Activated CD4-positive, alpha-beta T cell treated with anti-CD3 and anti-CD28 coated beads for 1 hour (primary cell): Measurements from ENCODE around the gene PIWIL1.

ENCODE experiments used
- DNase-seq: peaks from one replicate; pipeline ENCODE4 v3.0.0-alpha.2; 2020

PIWIL1 gene

DNA sequence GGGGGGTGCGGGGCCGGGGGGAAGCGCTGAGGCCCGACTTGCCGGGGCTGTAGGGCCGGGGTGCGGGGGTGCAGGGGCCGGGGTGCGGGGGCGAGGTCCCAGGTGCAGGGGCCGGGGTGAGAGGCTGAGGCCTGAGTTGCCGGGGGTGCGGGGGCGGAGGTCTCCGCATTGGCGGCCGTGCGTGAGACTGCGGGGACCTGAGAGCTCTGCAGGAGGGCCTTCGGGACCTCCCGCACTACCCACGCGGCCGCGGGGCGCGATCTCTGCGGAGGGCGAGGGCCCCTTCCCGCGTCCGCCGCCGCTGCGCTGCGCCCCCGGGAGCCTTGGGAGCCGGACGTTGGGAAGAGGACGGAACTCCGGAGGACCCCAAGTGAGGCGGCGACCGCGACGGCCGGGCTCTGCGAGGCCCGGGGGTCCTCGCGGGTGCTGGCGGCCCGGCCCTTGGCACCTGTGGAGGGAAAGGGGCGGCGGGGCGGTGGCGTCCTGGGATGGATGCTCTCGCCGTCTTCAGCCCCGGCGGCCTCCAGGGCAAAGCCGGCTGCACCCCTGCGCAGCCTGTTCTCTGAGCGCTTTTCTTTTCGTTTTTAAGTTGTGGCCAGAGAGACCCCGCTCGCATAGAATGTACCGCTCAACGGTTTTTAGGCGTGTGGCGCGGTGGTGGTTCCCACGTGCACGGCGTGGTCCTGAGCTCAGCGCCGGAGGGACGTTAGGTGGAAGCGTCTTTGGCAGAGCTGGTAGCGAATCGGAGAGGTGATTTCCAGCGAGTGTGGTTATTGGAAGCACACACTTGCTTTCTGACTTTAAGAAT is 1.3 kb downstream of the PIWIL1 start:
- no peak for DNase-seq

DNA sequence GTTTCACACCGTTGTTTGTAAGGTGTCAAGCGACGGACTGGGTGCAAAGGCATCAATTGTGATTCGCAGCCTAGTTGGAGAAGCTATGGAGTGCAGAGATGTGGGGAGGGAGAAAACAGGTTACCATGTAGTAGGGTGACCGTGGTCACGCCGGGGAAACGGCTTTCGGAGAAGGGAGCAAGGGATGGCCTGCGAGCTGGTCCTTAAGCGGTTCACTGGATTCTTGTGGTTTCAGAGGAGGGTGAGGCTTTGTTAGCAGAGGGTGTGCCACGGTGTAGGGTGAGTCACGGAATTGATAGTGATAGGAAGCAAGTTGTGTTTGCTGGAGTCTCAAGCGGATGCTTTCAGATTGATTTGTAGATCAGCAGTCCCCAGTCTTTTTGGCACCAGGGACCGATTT is 2.3 kb downstream of the PIWIL1 start:
- no peak for DNase-seq

DNA sequence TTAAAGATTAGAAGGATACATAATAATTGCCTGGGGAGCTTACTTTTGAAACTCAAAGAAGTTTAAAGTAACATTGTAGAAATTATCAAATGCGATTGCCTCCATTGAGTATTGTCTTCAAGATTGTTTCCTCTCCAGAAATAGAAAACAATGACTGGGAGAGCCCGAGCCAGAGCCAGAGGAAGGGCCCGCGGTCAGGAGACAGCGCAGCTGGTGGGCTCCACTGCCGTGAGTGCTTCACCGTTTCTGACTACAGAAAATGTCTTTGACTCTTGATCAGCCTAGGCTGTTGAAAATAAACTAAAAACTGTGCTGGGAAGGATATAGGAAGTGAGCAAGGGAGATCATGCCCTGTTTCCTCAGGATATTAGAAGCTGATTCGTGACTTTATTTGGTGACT is 4.8 kb downstream of the PIWIL1 start:
- no peak for DNase-seq

- no peak for DNase-seq
Observed at GRCh38 chr12:130342842-130343241, 5.2 kb downstream of the PIWIL1 start.

DNA sequence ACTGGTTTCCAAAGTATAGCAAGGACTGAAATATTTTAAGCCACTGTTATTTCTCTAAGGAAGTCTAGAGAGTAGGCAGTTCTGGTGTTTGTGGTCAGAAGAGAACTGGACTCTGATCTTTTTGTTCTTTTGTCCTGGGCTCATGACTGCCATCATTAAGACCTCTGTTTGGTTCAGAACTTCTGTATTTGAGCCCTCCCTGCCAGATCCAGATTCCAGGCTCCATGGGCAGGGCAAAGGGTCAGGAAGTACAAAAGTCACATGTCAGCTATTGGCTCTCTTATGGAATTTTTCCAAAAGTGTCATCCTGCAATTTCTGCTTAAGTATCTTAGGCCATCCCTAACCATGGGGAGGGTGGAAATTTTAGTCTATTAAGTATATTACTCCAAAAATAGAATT is 6.8 kb downstream of the PIWIL1 start:
- no peak for DNase-seq

GRCh38 chr12:130345292-130345691 is 7.6 kb downstream of the PIWIL1 start:
- DNase-seq, result no peak

DNA sequence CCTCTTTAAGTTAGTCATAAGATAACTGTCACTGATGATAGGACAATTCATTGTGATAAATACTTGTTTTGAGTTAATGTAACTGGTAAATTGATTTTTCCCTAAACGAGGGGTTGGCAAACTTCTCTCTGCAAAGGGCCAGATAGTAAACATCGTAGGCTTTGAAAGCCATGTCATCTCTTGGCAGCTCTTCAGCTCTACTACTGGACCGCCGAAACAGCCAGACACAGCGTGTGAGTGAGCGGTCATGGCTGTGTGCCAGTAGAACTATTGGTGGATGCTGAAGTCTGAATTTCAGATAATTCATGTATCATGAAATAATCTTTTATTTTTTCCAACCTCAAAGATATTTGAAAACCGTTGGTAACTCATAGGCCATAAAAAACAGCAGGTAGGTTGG is 9.9 kb downstream of the PIWIL1 start:
- no peak for DNase-seq

GRCh38 chr12:130350715-130351114 is 13.0 kb downstream of the PIWIL1 start:
- no peak for DNase-seq

GRCh38 chr12:130351326-130351725 is 13.6 kb downstream of the PIWIL1 start:
- DNase-seq, result no peak

DNA sequence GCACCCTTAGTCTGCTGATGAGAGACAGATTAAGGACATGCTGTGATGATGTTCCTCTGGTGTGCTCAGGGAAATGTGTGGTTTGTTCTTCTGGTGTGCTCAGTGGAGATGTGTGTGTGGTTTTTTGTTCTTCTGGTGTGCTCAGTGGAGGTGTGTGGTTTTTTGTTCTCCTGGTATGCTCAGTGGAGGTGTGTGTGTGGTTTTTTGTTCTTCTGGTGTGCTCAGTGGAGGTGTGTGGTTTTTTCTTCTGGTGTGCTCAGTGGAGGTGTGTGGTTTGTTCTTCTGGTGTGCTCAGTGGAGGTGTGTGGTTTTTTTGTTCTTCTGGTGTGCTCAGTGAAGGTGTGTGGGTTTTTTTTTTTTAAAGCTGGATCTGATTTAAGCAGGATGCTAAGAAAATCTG is 15.4 kb downstream of the PIWIL1 start:
- DNase-seq, result no peak

DNA sequence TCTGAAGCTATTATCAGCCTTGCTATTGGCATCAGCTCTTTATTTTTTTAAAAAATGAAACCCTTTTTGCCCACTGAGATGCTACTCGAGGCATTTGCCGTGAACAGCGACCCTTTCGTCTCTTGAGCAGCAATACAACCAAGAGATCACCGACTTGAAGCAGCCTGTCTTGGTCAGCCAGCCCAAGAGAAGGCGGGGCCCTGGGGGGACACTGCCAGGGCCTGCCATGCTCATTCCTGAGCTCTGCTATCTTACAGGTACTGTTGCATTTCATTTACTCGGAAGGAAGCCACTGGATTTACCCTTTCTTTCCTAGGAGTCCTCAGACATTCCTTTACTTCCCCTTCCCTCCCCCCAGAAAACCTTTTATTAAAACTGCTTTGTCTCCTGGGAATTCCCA is 16.7 kb downstream of the PIWIL1 start:
- no peak for DNase-seq

GRCh38 chr12:130356222-130356621 is 18.5 kb downstream of the PIWIL1 start:
- DNase-seq, result no peak

DNA sequence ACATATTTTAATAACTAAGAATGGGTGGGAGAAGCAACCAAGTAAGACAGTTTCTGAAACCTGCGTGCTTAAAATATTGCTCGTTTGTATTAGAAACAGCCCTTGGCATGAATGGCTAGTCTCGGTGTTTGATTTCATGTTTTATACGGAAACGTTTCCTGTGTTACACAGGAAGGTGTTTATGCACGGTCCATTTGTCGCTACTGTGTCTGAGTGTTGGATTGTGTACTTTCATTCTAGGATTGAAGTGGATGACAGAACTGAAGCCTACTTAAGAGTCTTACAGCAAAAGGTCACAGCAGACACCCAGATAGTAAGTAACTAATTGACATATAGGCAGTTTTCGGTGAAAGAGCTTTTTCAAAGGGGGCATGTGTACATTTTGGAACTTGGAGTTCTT is 19.6 kb downstream of the PIWIL1 start:
- no peak for DNase-seq

DNA sequence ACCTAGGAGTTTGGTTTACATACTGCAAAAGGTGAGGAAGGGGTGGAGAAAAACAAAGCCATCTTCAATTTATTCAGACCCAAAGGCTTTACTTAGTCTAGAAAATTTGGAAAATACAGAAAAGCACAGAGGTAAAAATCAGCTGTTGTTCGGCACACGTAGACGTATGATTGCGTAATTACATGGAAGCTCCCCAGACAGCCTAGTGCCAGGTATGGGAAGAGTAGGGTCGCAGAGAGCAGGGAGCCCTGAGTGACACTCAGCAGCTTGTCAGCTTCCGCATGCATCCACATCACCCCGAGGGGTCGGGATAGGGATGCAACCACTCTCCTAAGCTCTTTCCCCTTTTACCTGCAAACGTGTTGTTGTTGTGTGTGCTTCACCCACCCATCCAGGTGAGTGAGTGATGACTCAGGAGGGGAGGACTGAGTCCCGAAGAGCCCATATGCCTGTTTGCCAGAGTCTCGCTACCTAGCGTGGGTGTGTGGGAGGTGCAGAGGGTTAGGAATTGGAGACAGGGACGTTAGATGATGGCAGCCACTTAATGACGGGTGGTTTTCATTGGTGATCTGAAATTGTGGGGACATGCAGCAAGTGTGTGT is 20.1 kb downstream of the PIWIL1 start:
- DNase-seq, result no peak

- DNase-seq, result no peak
Observed at GRCh38 chr12:130362060-130362459, 24.4 kb downstream of the PIWIL1 start.

DNA sequence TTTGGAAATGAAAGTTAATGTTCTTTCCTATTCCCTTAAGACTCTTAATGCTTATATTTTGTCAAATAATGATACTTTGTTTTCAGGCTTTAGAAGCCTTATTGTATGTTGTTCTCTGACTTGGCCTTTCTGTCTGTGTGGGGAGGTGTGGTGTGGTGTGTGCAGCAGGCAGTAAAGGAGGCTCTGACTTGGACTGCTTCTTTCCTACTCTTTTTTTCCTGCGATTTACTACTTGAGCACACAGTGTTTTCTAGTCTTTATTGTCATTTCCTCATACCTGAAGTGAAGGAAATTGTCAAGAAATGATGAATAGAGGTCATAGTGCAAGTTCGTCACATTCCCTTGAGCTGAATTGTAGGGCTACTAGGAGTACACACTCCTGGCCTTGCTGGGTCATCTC is 26.9 kb downstream of the PIWIL1 start:
- no peak for DNase-seq

DNA sequence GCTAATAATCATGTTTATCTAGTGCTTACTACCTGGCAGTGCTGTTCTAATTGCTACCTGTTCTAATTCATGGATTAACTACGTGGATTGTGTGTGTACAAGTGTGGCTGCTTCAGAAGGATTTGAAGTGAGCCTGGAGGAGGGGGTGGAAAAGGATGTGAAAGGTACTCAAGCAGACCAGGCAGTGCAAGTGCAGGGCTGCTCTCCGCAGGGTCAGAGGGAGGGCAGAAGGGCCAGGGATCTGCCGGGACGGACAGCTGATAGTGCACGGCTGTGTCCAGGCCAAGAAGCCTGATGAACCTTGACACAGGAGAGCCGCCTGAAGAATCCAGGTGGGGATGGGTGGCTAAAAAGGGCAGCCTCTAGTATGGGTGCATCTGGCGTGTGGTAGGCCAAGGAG is 28.5 kb downstream of the PIWIL1 start:
- no peak for DNase-seq

DNA sequence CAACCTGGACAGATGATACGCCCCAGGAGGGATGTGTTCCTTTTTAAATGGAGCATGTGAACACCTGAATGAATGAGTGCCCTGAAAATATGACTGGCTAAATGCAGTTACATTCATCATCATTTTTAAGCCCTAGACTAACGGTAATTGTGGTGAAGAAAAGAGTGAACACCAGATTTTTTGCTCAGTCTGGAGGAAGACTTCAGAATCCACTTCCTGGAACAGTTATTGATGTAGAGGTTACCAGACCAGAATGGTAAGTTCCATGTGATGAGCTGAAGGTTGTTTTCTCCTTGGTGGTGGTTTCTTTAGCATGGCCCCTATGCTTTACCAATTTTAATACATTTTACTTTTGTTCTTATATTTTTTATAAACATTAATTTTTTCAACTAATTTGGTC is 29.3 kb downstream of the PIWIL1 start:
- DNase-seq, result no peak

GRCh38 chr12:130367523-130367922 is 29.8 kb downstream of the PIWIL1 start:
- no peak for DNase-seq

DNA sequence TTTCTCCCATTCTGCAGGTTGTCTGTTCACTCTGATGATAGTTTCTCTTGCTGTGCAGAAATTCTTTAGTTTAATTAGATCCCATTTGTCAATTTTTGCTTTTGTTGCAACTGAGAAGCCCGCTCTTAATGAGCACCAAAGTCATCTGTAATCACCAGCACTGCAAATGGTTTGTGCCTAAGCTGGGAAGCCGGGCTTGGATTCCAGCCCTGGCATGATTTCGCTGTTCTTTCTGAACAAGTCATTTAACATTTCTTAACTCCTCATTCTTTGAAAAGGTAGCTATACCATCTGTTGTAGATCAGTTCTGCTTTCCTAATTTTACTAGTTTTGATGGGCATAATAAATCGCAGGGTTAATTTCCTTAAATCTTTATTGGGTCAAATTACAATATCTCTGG is 32.1 kb downstream of the PIWIL1 start:
- no peak for DNase-seq

GRCh38 chr12:130371296-130371695 is 33.6 kb downstream of the PIWIL1 start:
- no peak for DNase-seq

GRCh38 chr12:130372936-130373335 is 35.2 kb downstream of the PIWIL1 start:
- DNase-seq, result no peak

GRCh38 chr12:130374083-130374482 is 36.4 kb downstream of the PIWIL1 start:
- DNase-seq, result no peak

DNA sequence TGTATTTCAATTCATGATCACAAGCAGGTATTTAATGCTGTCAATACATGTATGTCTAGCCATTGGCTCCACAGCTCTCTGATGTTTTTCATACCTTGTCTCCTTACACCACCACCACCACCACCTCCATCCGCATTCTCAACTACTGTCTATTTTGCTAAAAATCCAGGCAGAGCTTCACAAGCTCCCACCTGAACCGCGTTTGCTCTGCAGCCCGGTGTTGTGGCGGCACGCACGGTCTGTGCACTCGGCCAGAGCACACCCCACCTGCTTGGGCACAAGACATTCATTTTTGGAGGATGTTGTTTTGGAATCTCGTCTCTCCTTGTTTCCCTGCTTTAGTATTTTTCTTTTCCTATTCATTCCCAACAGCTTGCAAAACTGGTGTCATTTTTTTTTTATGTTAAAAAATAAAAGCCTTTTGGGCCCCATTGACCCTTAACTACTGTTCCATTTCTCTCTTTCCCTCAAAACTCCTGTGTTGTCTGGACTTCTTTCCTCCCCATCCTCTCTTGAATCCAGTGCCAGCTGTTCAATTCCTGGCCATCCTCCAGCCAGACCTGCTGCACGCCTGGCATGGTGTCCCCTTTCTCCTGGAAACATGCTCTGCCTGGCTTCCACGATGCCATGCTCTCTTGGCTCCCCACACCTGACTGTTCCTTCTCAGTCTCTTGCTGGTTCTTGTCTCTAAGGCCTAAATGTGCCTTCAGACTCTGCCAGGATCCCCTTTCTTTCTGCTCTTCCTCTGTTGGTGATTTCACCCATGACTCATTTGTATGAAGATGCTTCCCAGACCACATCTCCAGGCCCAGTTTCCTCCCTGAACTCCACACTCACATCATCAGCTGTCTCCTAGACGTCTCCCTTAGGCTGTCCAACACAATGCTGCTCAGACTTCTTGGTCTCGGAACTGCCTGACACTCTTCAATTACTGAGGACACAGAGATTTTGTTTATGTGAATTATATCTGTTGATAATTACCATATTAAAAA is 37.9 kb downstream of the PIWIL1 start:
- no peak for DNase-seq
